K562 (cell line): ENCODE results near the gene LTBP1. TPM values are rescaled to one million over a fixed set of nuclear protein-coding genes. Genes with fewer than 3 reads are reported as not detected.

Source experiments
- ATAC-seq: fragments of 200-7000 bp; cut with Tn5 transposase; 3 replicates; pipeline ENCODE4 v1.9.1; 2020; ENCODE audit warnings: moderate library complexity
- BruUV-seq: library from RNA; stranded (reverse); fragments of 400-500 nt; replicated peaks from 2 replicates; lab custom pipeline; 2021; lab: Mats Ljungman, UMichigan
- CTCF ChIA-PET: fragments of 300-600 bp; formaldehyde crosslinking; extraction: SDS; loops from one replicate; lab custom pipeline; 2021; ENCODE audit warnings: low intra/inter-chr PET ratio; lab: Yijun Ruan, JAX
- POLR2A ChIA-PET: fragments of 300-600, 350-650 bp; sonication (Branson Sonifier 250); formaldehyde crosslinking; extraction: SDS; loops from one replicate; lab custom pipeline; 2021; ENCODE audit warnings: antibody characterized with exemption, inconsistent platforms; lab: Yijun Ruan, JAX
- DNase-seq, 4 experiments: peaks; one replicate each; pipeline versions ENCODE4 v3.0.0 to v3.0.0-alpha.2; 2011 to 2018; ENCODE audit warnings: low spot score in 3 of 4, mixed read lengths in 3 of 4; ENCODE audit errors: extremely low read depth in 1 of 4
- FAIRE-seq: peaks from 2 replicates; lab custom pipeline; 2011; peaks lifted over from hg19 to GRCh38; lab: Jason Lieb, UNC
- H2AFZ ChIP-seq: 2 replicates; pipeline ENCODE4 v1.6.0; 2011; ENCODE audit warnings: low read depth, low read length, control low read depth, inconsistent platforms
- H3K27ac ChIP-seq: fragments of 200-600 bp; 3 replicates; pipeline ENCODE4 v1.8.0; 2011; ENCODE audit warnings: low read depth, mild to moderate bottlenecking, control low read depth, inconsistent platforms, low read length, moderate library complexity, mixed read lengths; ENCODE audit errors: extremely low read depth
- H3K27me3 ChIP-seq, 2 experiments: fragments of 300-600 bp in 1 of 2; 2 replicates in 1 of 2; 3 replicates in 1 of 2; pipeline versions ENCODE4 v1.6.0 to v1.8.0; 2011; ENCODE audit warnings: inconsistent platforms in 2 of 2, low read length in 2 of 2, mild to moderate bottlenecking in 1 of 2, mixed read lengths in 1 of 2, moderate library complexity in 1 of 2; ENCODE audit not compliant: control insufficient read depth in 2 of 2, insufficient read depth in 2 of 2
- H3K36me3 ChIP-seq: fragments of 300-600 bp; 3 replicates; pipeline ENCODE4 v1.8.0; 2011; ENCODE audit warnings: mild to moderate bottlenecking, low read length, inconsistent platforms; ENCODE audit not compliant: control insufficient read depth, insufficient read depth
- H3K4me1 ChIP-seq, 2 experiments: fragments of 200-600 bp in 1 of 2; replicated peaks in 1 of 2; 2 replicates in 1 of 2; 3 replicates in 1 of 2; pipeline versions ENCODE4 v1.5.1 to v1.8.0; 2011; ENCODE audit warnings: inconsistent platforms in 2 of 2, low read length in 2 of 2, mild to moderate bottlenecking in 1 of 2, mixed read lengths in 1 of 2, moderate library complexity in 1 of 2; ENCODE audit not compliant: control insufficient read depth in 2 of 2, insufficient read depth in 2 of 2
- H3K4me2 ChIP-seq: 2 replicates; pipeline ENCODE4 v1.6.1; 2011; ENCODE audit warnings: low read length, control low read depth, inconsistent platforms, mixed read lengths; ENCODE audit not compliant: insufficient read depth
- H3K4me3 ChIP-seq: fragments of 200-600 bp; sonication (generic), shearing (Covaris generic); 2 replicates; pipeline ENCODE4 v1.5.1; 2016; ENCODE audit warnings: control low read depth, inconsistent platforms
- H3K79me2 ChIP-seq: fragments of 200-600 bp; 3 replicates; pipeline ENCODE4 v1.8.0; 2011; ENCODE audit warnings: low read length, inconsistent platforms; ENCODE audit not compliant: control insufficient read depth, insufficient read depth
- H3K9ac ChIP-seq, 2 experiments: 2 replicates each; pipeline versions ENCODE4 v1.6.0 to v1.6.1; 2011; ENCODE audit warnings: low read depth in 2 of 2, low read length in 2 of 2, control low read depth in 1 of 2, inconsistent platforms in 1 of 2, mild to moderate bottlenecking in 1 of 2, mixed read lengths in 1 of 2; ENCODE audit not compliant: insufficient read depth in 1 of 2
- H3K9me1 ChIP-seq: one replicate; pipeline ENCODE4 v1.6.0; 2011; ENCODE audit warnings: inconsistent platforms, mild to moderate bottlenecking, low read length, moderate library complexity; ENCODE audit not compliant: control insufficient read depth, insufficient read depth
- H3K9me3 ChIP-seq: replicated peaks from 2 replicates; pipeline ENCODE4 v1.5.1; 2011; ENCODE audit warnings: low read depth, low read length, inconsistent platforms; ENCODE audit not compliant: control insufficient read depth, insufficient read depth
- H4K20me1 ChIP-seq: replicated peaks from 2 replicates; pipeline ENCODE4 v1.6.1; 2011; ENCODE audit warnings: low read length, inconsistent platforms, mixed read lengths; ENCODE audit not compliant: control insufficient read depth, insufficient read depth
- CBFA2T2 ChIP-seq: fragments of 450-650 bp; conservative IDR thresholded peaks from 2 replicates; pipeline ENCODE4 v1.6.1; 2017; ENCODE audit warnings: mild to moderate bottlenecking
- COPS2 ChIP-seq: fragments of 450-650 bp; conservative IDR thresholded peaks from 2 replicates; pipeline ENCODE4 v1.6.1; 2016; ENCODE audit warnings: mild to moderate bottlenecking, moderate library complexity
- FOXK2 ChIP-seq, 2 experiments: fragments of 450-650 bp; IDR thresholded peaks in 1 of 2; conservative IDR thresholded peaks in 1 of 2; 2 replicates each; pipeline ENCODE4 v1.6.1; 2016; ENCODE audit warnings: low read depth in 2 of 2, mild to moderate bottlenecking in 1 of 2
- MTA2 ChIP-seq: fragments of 450-650 bp; IDR thresholded peaks from 2 replicates; pipeline ENCODE4 v1.6.1; 2016; ENCODE audit warnings: low read depth
- POU5F1 ChIP-seq: fragments of 150-350 bp; IDR thresholded peaks from 2 replicates; pipeline ENCODE4 v1.6.1; 2014; ENCODE audit warnings: borderline replicate concordance, low read length, low read depth, mild to moderate bottlenecking; ENCODE audit not compliant: partially characterized antibody
- PTRF ChIP-seq: fragments of 450-650 bp; IDR thresholded peaks from 2 replicates; pipeline ENCODE4 v1.6.1; 2016; ENCODE audit warnings: mild to moderate bottlenecking, missing genetic modification characterization, missing compliant biosample characterization
- SAP30 ChIP-seq: fragments of 200-600 bp; sonication (generic); IDR thresholded peaks from 2 replicates; pipeline ENCODE4 v1.6.1; 2012; ENCODE audit warnings: borderline replicate concordance, low read depth, mild to moderate bottlenecking, moderate library complexity, low read length, control low read depth, inconsistent platforms; ENCODE audit not compliant: insufficient read depth, poor library complexity, severe bottlenecking
- SRSF3 ChIP-seq: fragments of 200-400 bp; formaldehyde crosslinking; IDR thresholded peaks from 2 replicates; pipeline ENCODE4 v1.6.1; 2016; ENCODE audit warnings: mild to moderate bottlenecking, low read length, moderate library complexity; ENCODE audit not compliant: insufficient read depth
- YY1 ChIP-seq, 3 experiments: IDR thresholded peaks; 2 replicates each; pipeline ENCODE4 v1.6.1; 2011; ENCODE audit warnings: low read length in 2 of 3, mild to moderate bottlenecking in 2 of 3, moderate library complexity in 2 of 3, borderline replicate concordance in 1 of 3, control low read depth in 1 of 3, low read depth in 1 of 3; ENCODE audit not compliant: insufficient read depth in 3 of 3, insufficient replicate concordance in 2 of 3, control insufficient read depth in 1 of 3, insufficient read length in 1 of 3; ENCODE audit errors: extremely low read depth in 1 of 3
- ZBTB40 ChIP-seq, 2 experiments: fragments of 450-650 bp in 1 of 2; sonication (generic) in 1 of 2; formaldehyde crosslinking in 1 of 2; IDR thresholded peaks; 2 replicates each; pipeline versions ENCODE4 v1.7.1 to v1.9.0; 2016 to 2022; ENCODE audit warnings: inconsistent platforms in 1 of 2, mild to moderate bottlenecking in 1 of 2, missing genetic modification reagents in 1 of 2
- ZNF253 ChIP-seq: fragments of 250-450 bp; sonication (Bioruptor Pico); conservative IDR thresholded peaks from 2 replicates; pipeline ENCODE4 v1.6.1; 2021; ENCODE audit warnings: mild to moderate bottlenecking
- ZNF354B ChIP-seq: fragments of 250-450 bp; sonication (Bioruptor Pico); IDR thresholded peaks from 2 replicates; pipeline ENCODE4 v1.4.0; 2020
- ZNF668 ChIP-seq: fragments of 250-450 bp; sonication (Bioruptor Pico); IDR thresholded peaks from 2 replicates; pipeline ENCODE4 v1.8.0; 2022; ENCODE audit warnings: mild to moderate bottlenecking, inconsistent platforms
- ZNF77 ChIP-seq: fragments of 250-450 bp; sonication (Bioruptor Pico); IDR thresholded peaks from 2 replicates; pipeline ENCODE4 v1.5.0; 2020
- WGBS: fragments of 100-300 bp; shearing (Covaris generic); methylation state at CpG from one replicate; pipeline ENCODE4 v1.1.6; 2016; ENCODE audit warnings: low coverage, mixed read lengths; ENCODE audit not compliant: insufficient coverage; ENCODE audit errors: missing lambda C conversion rate; 5-methylcytosine and 5-hydroxymethylcytosine counted together
- in situ Hi-C: fragments of 300-500 bp; cut with MboI; formaldehyde crosslinking; loops from 4 replicates; pipeline ENCODE4 v1.15.0; 2018; ENCODE audit warnings: inconsistent platforms, mixed read lengths
- intact Hi-C: fragments of 100-400 bp; cut with micrococcal nuclease; formaldehyde crosslinking; loops from 2 replicates; pipeline ENCODE4 v1.14.2; 2022
- polyA plus RNA-seq, 8 experiments: library from polyadenylated mRNA; depleted of rRNA in 4 of 8; stranded (reverse) in 5 of 8; unstranded in 3 of 8; fragments of >200 nt; fragmentation: Nextera tagmentation in 2 of 8; fragmentation: Illumina TruSeq in 1 of 8; extraction: Ambion mirVana in 2 of 8; extraction: Trizol in 1 of 8; gene quantifications; 2 replicates each; pipeline versions ENCODE4 v1.2.1 to v1.2.3, GENCODE V29; 2011 to 2014; ENCODE audit warnings: inconsistent platforms in 1 of 8, missing spikeins in 1 of 8
- total RNA-seq, 7 experiments: library from RNA; depleted of rRNA in 6 of 7; stranded (reverse); fragments of >200 nt in 6 of 7; fragmentation: Illumina TruSeq in 2 of 7; extraction: Trizol in 2 of 7; gene quantifications; 2 replicates each; pipeline versions ENCODE4 v1.2.1 to v1.2.3, GENCODE V29; 2011 to 2021; ENCODE audit warnings: low replicate concordance in 1 of 7

LTBP1 gene
- total and polyA plus RNA-seq, 9 of the 15 experiments (the other 6 are each of a cell fraction or from before 2014, with no cell fraction given), result 3.6 to 16.4 (median 8.5) TPM

GRCh38 chr2:33435518-33435917 lies 488.8 kb downstream of the LTBP1 start:
- ChIA-PET CTCF (no interaction called here), POLR2A (no interaction called here)
- intact Hi-C loops (no loop called here), in situ Hi-C loops (no loop called here)
- Histone ChIP-seq H3K4me3 (no peak overlapping the region), H3K9me1 (no peaks in the 10 kb centered on the region), H3K9me3 (no peaks in the 10 kb centered on the region), H3K9ac (no peak overlapping the region), H3K4me2 (no peak overlapping the region), H4K20me1 (no peaks in the 10 kb centered on the region), H2AFZ (no peak overlapping the region), H3K79me2 (no peaks in the 10 kb centered on the region), H3K4me1 (peaks cover 0 to 10% of the 10 kb centered on the region in 2 experiments; a peak in 2 of 5 replicates), H3K27ac (no peak overlapping the region), H3K27me3 (no peaks in the 10 kb centered on the region), H3K36me3 (no peaks in the 10 kb centered on the region)
- DNase-seq (no peak), FAIRE-seq (no peak), ATAC-seq (no peak)
- WGBS, result 10% methylated on average over 8 of the region's 8 CpGs
- no TSS peak for BruUV-seq
- TF ChIP-seq ZNF253 (CRISPR knock-in tag), result no peak
- TF ChIP-seq ZNF354B (CRISPR knock-in tag), result no peak
- no peak for TF ChIP-seq MTA2
- TF ChIP-seq YY1 (IDR thresholded peaks at IDR 0.05; ENCODE audit: borderline replicate concordance in 1 of 3, control insufficient read depth in 1 of 3, extremely low read depth in 1 of 3, insufficient read depth in 3 of 3, insufficient read length in 1 of 3, insufficient replicate concordance in 2 of 3, low read depth in 1 of 3, low read length in 2 of 3), result no peak
- no peak for TF ChIP-seq ZBTB40 (IDR thresholded peaks at IDR 0.05)
- TF ChIP-seq ZBTB40 (CRISPR knock-in tag; IDR thresholded peaks at IDR 0.05), result no peak
- TF ChIP-seq PTRF, result no peak
- no peak for TF ChIP-seq SRSF3
- no peak for TF ChIP-seq SAP30
- TF ChIP-seq FOXK2 (conservative IDR thresholded peaks at IDR 0.05 in 1 of 2, IDR thresholded peaks at IDR 0.05 in 1 of 2; ENCODE audit: low read depth in 2 of 2), result no peak
- no peak for TF ChIP-seq ZNF668
- TF ChIP-seq COPS2, result no peak
- TF ChIP-seq POU5F1, result no peak
- TF ChIP-seq CBFA2T2, result no peak
- TF ChIP-seq ZNF77 (CRISPR knock-in tag), result no peak
